Mesendoderm (in vitro differentiated cells): Measurements from ENCODE around the gene ZNF526.
A peak's percentile ranks its signal among the peaks of the same experiment; 100 is the strongest.

Source experiments
- DNase-seq: peaks from one replicate; pipeline ENCODE4 v3.0.0; 2013
- H2AK5ac ChIP-seq: 2 replicates; pipeline ENCODE4 v1.6.1; 2013; ENCODE audit warnings: low read length, inconsistent platforms
- H2BK120ac ChIP-seq: 2 replicates; pipeline ENCODE4 v1.6.1; 2013; ENCODE audit warnings: low read depth, mild to moderate bottlenecking, low read length, moderate library complexity, mixed read lengths
- H2BK15ac ChIP-seq: replicated peaks from 2 replicates; pipeline ENCODE4 v1.6.1; 2013; ENCODE audit warnings: low read depth, mild to moderate bottlenecking, moderate library complexity
- H2BK5ac ChIP-seq: 2 replicates; pipeline ENCODE4 v1.6.1; 2013; ENCODE audit warnings: low read length, inconsistent platforms
- H3K18ac ChIP-seq: 2 replicates; pipeline ENCODE4 v1.6.1; 2013; ENCODE audit warnings: mild to moderate bottlenecking, low read length, mixed read lengths
- H3K23ac ChIP-seq: one replicate; pipeline ENCODE4 v1.6.1; 2013; ENCODE audit warnings: low read length
- H3K27ac ChIP-seq: 2 replicates; pipeline ENCODE4 v1.5.1; 2013; ENCODE audit warnings: low read depth, mild to moderate bottlenecking, inconsistent platforms, low read length, moderate library complexity
- H3K27me3 ChIP-seq: 2 replicates; pipeline ENCODE4 v1.6.1; 2013; ENCODE audit warnings: low read length, control low read depth, mild to moderate bottlenecking, inconsistent platforms; ENCODE audit not compliant: insufficient read depth, poor library complexity
- H3K36me3 ChIP-seq: 2 replicates; pipeline ENCODE4 v1.6.1; 2013; ENCODE audit warnings: low read length, inconsistent platforms; ENCODE audit not compliant: control insufficient read depth, insufficient read depth
- H3K4ac ChIP-seq: one replicate; pipeline ENCODE4 v1.6.1; 2013; ENCODE audit warnings: low read depth, mild to moderate bottlenecking, low read length, moderate library complexity
- H3K4me1 ChIP-seq: 2 replicates; pipeline ENCODE4 v1.6.1; 2013; ENCODE audit warnings: low read depth, low read length, inconsistent platforms; ENCODE audit not compliant: control insufficient read depth
- H3K4me2 ChIP-seq: 2 replicates; pipeline ENCODE4 v1.6.1; 2013; ENCODE audit warnings: low read length
- H3K4me3 ChIP-seq: 2 replicates; pipeline ENCODE4 v1.5.1; 2013; ENCODE audit warnings: mild to moderate bottlenecking, low read length
- H3K56ac ChIP-seq: one replicate; pipeline ENCODE4 v1.6.1; 2013; ENCODE audit warnings: low read length
- H3K79me1 ChIP-seq: 2 replicates; pipeline ENCODE4 v1.6.1; 2013; ENCODE audit warnings: low read length, inconsistent platforms
- H3K79me2 ChIP-seq: 2 replicates; pipeline ENCODE4 v1.6.1; 2013; ENCODE audit warnings: mild to moderate bottlenecking, low read length; ENCODE audit not compliant: control insufficient read depth, insufficient read depth
- H3K9ac ChIP-seq: 2 replicates; pipeline ENCODE4 v1.6.1; 2013; ENCODE audit warnings: low read length, inconsistent platforms
- H4K5ac ChIP-seq: one replicate; pipeline ENCODE4 v1.6.1; 2013; ENCODE audit warnings: low read length
- H4K8ac ChIP-seq: one replicate; pipeline ENCODE4 v1.6.1; 2013; ENCODE audit warnings: low read depth, mild to moderate bottlenecking, control low read depth, low read length, moderate library complexity
- WGBS: extraction: QIAGEN DNeasy Blood & Tissue Kit; methylation state at CpG from one replicate; pipeline ENCODE4 v1.1.7; 2013; ENCODE audit warnings: low lambda C conversion rate, missing lambda C conversion rate; ENCODE audit not compliant: insufficient coverage; ENCODE audit errors: extremely low coverage; 5-methylcytosine and 5-hydroxymethylcytosine counted together

The ZNF526 gene

GRCh38 chr19:42248270-42249148, 28.4 kb downstream of the ZNF526 start:
- H3K27me3 ChIP-seq, result no peaks in the 10 kb centered on the region
- peaks cover 11% of the 10 kb centered on the region for H3K4me1 ChIP-seq
- peaks cover 29% of the 10 kb centered on the region for H3K79me2 ChIP-seq
- no peak overlapping the region for H2BK5ac ChIP-seq
- peaks cover 8% of the 10 kb centered on the region for H3K36me3 ChIP-seq
- H3K79me1 ChIP-seq, result peaks cover 21% of the 10 kb centered on the region
- no peak overlapping the region for H3K23ac ChIP-seq
- H2BK15ac ChIP-seq, result no peak overlapping the region
- H3K4ac ChIP-seq, result no peak overlapping the region
- H3K18ac ChIP-seq, result no peak overlapping the region
- no peak overlapping the region for H3K27ac ChIP-seq
- no peak overlapping the region for H2AK5ac ChIP-seq
- H3K4me2 ChIP-seq, result no peak overlapping the region
- H4K8ac ChIP-seq, result no peak overlapping the region
- no peak for DNase-seq
- H4K5ac ChIP-seq, result no peak overlapping the region
- H3K4me3 ChIP-seq, result no peak overlapping the region
- no peak overlapping the region for H3K9ac ChIP-seq
- no peak overlapping the region for H3K56ac ChIP-seq
- no peak overlapping the region for H2BK120ac ChIP-seq
- no CpG with 5 or more reads among the region's 41 CpGs for WGBS

- H3K27me3 ChIP-seq, result no peaks in the 10 kb centered on the region
- H3K18ac ChIP-seq, result no peak overlapping the region
- H3K27ac ChIP-seq, result no peak overlapping the region
- no peak overlapping the region for H3K4ac ChIP-seq
- H3K79me2 ChIP-seq, result peaks cover 29% of the 10 kb centered on the region
- peaks cover 8% of the 10 kb centered on the region for H3K36me3 ChIP-seq
- no peak overlapping the region for H3K4me3 ChIP-seq
- no peak overlapping the region for H4K8ac ChIP-seq
- no peak overlapping the region for H2BK120ac ChIP-seq
- H3K4me1 ChIP-seq, result peaks cover 11% of the 10 kb centered on the region
- peaks cover 21% of the 10 kb centered on the region for H3K79me1 ChIP-seq
- no CpG with 5 or more reads among the region's 36 CpGs for WGBS
- DNase-seq, result no peak
- no peak overlapping the region for H3K4me2 ChIP-seq
- no peak overlapping the region for H3K56ac ChIP-seq
- H3K9ac ChIP-seq, result no peak overlapping the region
- no peak overlapping the region for H4K5ac ChIP-seq
- H2BK5ac ChIP-seq, result no peak overlapping the region
- no peak overlapping the region for H2BK15ac ChIP-seq
- no peak overlapping the region for H2AK5ac ChIP-seq
- no peak overlapping the region for H3K23ac ChIP-seq
These were observed 29.1 kb downstream of the ZNF526 start for GRCh38 chr19:42249149-42249750.

- no peak overlapping the region for H3K27ac ChIP-seq
- no peak overlapping the region for H4K5ac ChIP-seq
- peaks cover 11% of the 10 kb centered on the region for H3K4me1 ChIP-seq
These were observed 29.7 kb downstream of the ZNF526 start for GRCh38 chr19:42249769-42250168.

GRCh38 chr19:42250183-42250665, 30.1 kb downstream of the ZNF526 start:
- Histone ChIP-seq H3K27ac (no peak overlapping the region), H3K79me2 (peaks cover 33% of the 10 kb centered on the region), H2BK15ac (no peak overlapping the region), H2BK5ac (no peak overlapping the region), H2AK5ac (no peak overlapping the region), H3K56ac (peak overlapping the region; percentile 34), H3K4me2 (no peak overlapping the region), H4K8ac (no peak overlapping the region), H3K23ac (no peak overlapping the region), H3K4ac (no peak overlapping the region), H3K36me3 (peaks cover 8% of the 10 kb centered on the region), H3K27me3 (no peaks in the 10 kb centered on the region), H4K5ac (no peak overlapping the region), H3K18ac (no peak overlapping the region), H3K9ac (no peak overlapping the region), H3K79me1 (peaks cover 21% of the 10 kb centered on the region), H3K4me3 (no peak overlapping the region), H2BK120ac (no peak overlapping the region), H3K4me1 (peaks cover 11% of the 10 kb centered on the region)
- WGBS, result no CpG with 5 or more reads among the region's 15 CpGs
- DNase-seq, result no peak

More at GRCh38 chr19:42249769-42250168, 29.7 kb downstream of the ZNF526 start:
- Histone ChIP-seq H2AK5ac (no peak overlapping the region), H4K8ac (no peak overlapping the region), H3K23ac (no peak overlapping the region), H3K4ac (no peak overlapping the region), H3K36me3 (peaks cover 8% of the 10 kb centered on the region), H3K4me3 (no peak overlapping the region), H3K56ac (no peak overlapping the region), H2BK120ac (no peak overlapping the region), H3K9ac (no peak overlapping the region), H3K79me1 (peaks cover 21% of the 10 kb centered on the region), H3K27me3 (no peaks in the 10 kb centered on the region), H3K4me2 (no peak overlapping the region), H2BK5ac (no peak overlapping the region), H2BK15ac (no peak overlapping the region), H3K79me2 (peaks cover 33% of the 10 kb centered on the region), H3K18ac (no peak overlapping the region)
- no CpG with 5 or more reads among the region's 6 CpGs for WGBS
- DNase-seq, result no peak

- Histone ChIP-seq H3K36me3 (peaks cover 8% of the 10 kb centered on the region), H3K4ac (no peak overlapping the region), H3K18ac (no peak overlapping the region), H3K23ac (no peak overlapping the region), H4K8ac (no peak overlapping the region), H2BK5ac (no peak overlapping the region), H2BK120ac (no peak overlapping the region), H2BK15ac (no peak overlapping the region), H3K4me1 (peaks cover 11% of the 10 kb centered on the region), H3K27me3 (no peaks in the 10 kb centered on the region), H3K4me3 (no peak overlapping the region), H3K4me2 (no peak overlapping the region), H3K27ac (no peak overlapping the region), H2AK5ac (no peak overlapping the region), H3K79me1 (peaks cover 21% of the 10 kb centered on the region), H4K5ac (no peak overlapping the region), H3K79me2 (peaks cover 33% of the 10 kb centered on the region), H3K9ac (no peak overlapping the region), H3K56ac (peak overlapping the region; percentile 34)
- DNase-seq, result no peak
- WGBS, result no CpG with 5 or more reads among the region's 19 CpGs
These were observed 30.8 kb downstream of the ZNF526 start for GRCh38 chr19:42250666-42251531.
